Mucosa of stomach (tissue), 1 donor: ENCODE data around the gene HERC4.

ENCODE experiments used
- H3K27me3 ChIP-seq: one replicate; pipeline ENCODE4 v1.7.0; 2013; ENCODE audit warnings: mild to moderate bottlenecking, low read length; ENCODE audit not compliant: control insufficient read depth, insufficient read depth
- H3K36me3 ChIP-seq: one replicate; pipeline ENCODE4 v1.7.0; 2013; ENCODE audit warnings: low read length; ENCODE audit not compliant: control insufficient read depth, insufficient read depth
- H3K4me1 ChIP-seq: one replicate; pipeline ENCODE4 v1.7.0; 2013; ENCODE audit warnings: mild to moderate bottlenecking, low read length; ENCODE audit not compliant: control insufficient read depth, insufficient read depth
- H3K4me3 ChIP-seq: one replicate; pipeline ENCODE4 v1.7.0; 2013; ENCODE audit warnings: low read length
- H3K9ac ChIP-seq: one replicate; pipeline ENCODE4 v1.7.0; 2013; ENCODE audit warnings: mild to moderate bottlenecking, low read length, moderate library complexity
- H3K9me3 ChIP-seq: one replicate; pipeline ENCODE4 v1.7.0; 2013; ENCODE audit warnings: mild to moderate bottlenecking, low read length, moderate library complexity; ENCODE audit not compliant: control insufficient read depth
- donor health status: Pancreatic carcinoma.

Gene HERC4

GRCh38 chr10:68106656-68107055 lies 31.6 kb upstream of the HERC4 start:
- no peaks in the 10 kb centered on the region for H3K36me3 ChIP-seq
- H3K27me3 ChIP-seq: no peaks in the 10 kb centered on the region
- H3K9ac ChIP-seq: no peak overlapping the region
- no peak overlapping the region for H3K4me3 ChIP-seq
- H3K4me1 ChIP-seq: peaks cover 4% of the 10 kb centered on the region
- no peaks in the 10 kb centered on the region for H3K9me3 ChIP-seq

- peaks cover 4% of the 10 kb centered on the region for H3K4me1 ChIP-seq
- H3K27me3 ChIP-seq: no peaks in the 10 kb centered on the region
- H3K36me3 ChIP-seq: no peaks in the 10 kb centered on the region
- H3K4me3 ChIP-seq: no peak overlapping the region
- H3K9ac ChIP-seq: no peak overlapping the region
- H3K9me3 ChIP-seq: no peaks in the 10 kb centered on the region
Observed at GRCh38 chr10:68105820-68106219, 30.7 kb upstream of the HERC4 start.

- no peak overlapping the region for H3K4me3 ChIP-seq
- peaks cover 4% of the 10 kb centered on the region for H3K4me1 ChIP-seq
- no peaks in the 10 kb centered on the region for H3K27me3 ChIP-seq
- H3K36me3 ChIP-seq: no peaks in the 10 kb centered on the region
- no peak overlapping the region for H3K9ac ChIP-seq
- no peaks in the 10 kb centered on the region for H3K9me3 ChIP-seq
Observed at GRCh38 chr10:68103901-68104300, 28.8 kb upstream of the HERC4 start.

GRCh38 chr10:68103261-68103878 lies 28.3 kb upstream of the HERC4 start:
- H3K36me3 ChIP-seq: no peaks in the 10 kb centered on the region
- H3K4me1 ChIP-seq: peaks cover 4% of the 10 kb centered on the region
- no peaks in the 10 kb centered on the region for H3K27me3 ChIP-seq
- H3K4me3 ChIP-seq: no peak overlapping the region
- no peak overlapping the region for H3K9ac ChIP-seq
- H3K9me3 ChIP-seq: no peaks in the 10 kb centered on the region

GRCh38 chr10:68101066-68101465 lies 26.0 kb upstream of the HERC4 start:
- no peaks in the 10 kb centered on the region for H3K36me3 ChIP-seq
- no peak overlapping the region for H3K9ac ChIP-seq
- no peaks in the 10 kb centered on the region for H3K9me3 ChIP-seq
- no peaks in the 10 kb centered on the region for H3K27me3 ChIP-seq
- H3K4me1 ChIP-seq: no peaks in the 10 kb centered on the region
- no peak overlapping the region for H3K4me3 ChIP-seq

GRCh38 chr10:68099736-68100135 lies 24.7 kb upstream of the HERC4 start:
- Histone ChIP-seq H3K9me3 (no peaks in the 10 kb centered on the region), H3K9ac (no peak overlapping the region), H3K4me3 (no peak overlapping the region), H3K27me3 (no peaks in the 10 kb centered on the region), H3K4me1 (no peaks in the 10 kb centered on the region), H3K36me3 (no peaks in the 10 kb centered on the region)

GRCh38 chr10:68096913-68097516 lies 21.9 kb upstream of the HERC4 start:
- Histone ChIP-seq H3K36me3 (no peaks in the 10 kb centered on the region), H3K27me3 (no peaks in the 10 kb centered on the region), H3K4me3 (no peak overlapping the region), H3K9ac (no peak overlapping the region), H3K9me3 (no peaks in the 10 kb centered on the region), H3K4me1 (no peaks in the 10 kb centered on the region)

- Histone ChIP-seq H3K36me3 (no peaks in the 10 kb centered on the region), H3K9ac (no peak overlapping the region), H3K9me3 (no peaks in the 10 kb centered on the region), H3K4me3 (no peak overlapping the region), H3K27me3 (no peaks in the 10 kb centered on the region), H3K4me1 (no peaks in the 10 kb centered on the region)
Observed at GRCh38 chr10:68095153-68095552, 20.1 kb upstream of the HERC4 start.

- H3K36me3 ChIP-seq: no peaks in the 10 kb centered on the region
- no peak overlapping the region for H3K9ac ChIP-seq
- H3K4me1 ChIP-seq: no peaks in the 10 kb centered on the region
- no peaks in the 10 kb centered on the region for H3K9me3 ChIP-seq
- no peaks in the 10 kb centered on the region for H3K27me3 ChIP-seq
- H3K4me3 ChIP-seq: no peak overlapping the region
Observed at GRCh38 chr10:68092512-68092911, 17.4 kb upstream of the HERC4 start.

- H3K9ac ChIP-seq: no peak overlapping the region
- H3K4me3 ChIP-seq: no peak overlapping the region
- H3K36me3 ChIP-seq: no peaks in the 10 kb centered on the region
- H3K4me1 ChIP-seq: no peaks in the 10 kb centered on the region
- H3K9me3 ChIP-seq: no peaks in the 10 kb centered on the region
- no peaks in the 10 kb centered on the region for H3K27me3 ChIP-seq
Observed at GRCh38 chr10:68090586-68090985, 15.5 kb upstream of the HERC4 start.

- H3K9me3 ChIP-seq: no peaks in the 10 kb centered on the region
- H3K4me3 ChIP-seq: no peak overlapping the region
- no peaks in the 10 kb centered on the region for H3K27me3 ChIP-seq
- H3K9ac ChIP-seq: no peak overlapping the region
- no peaks in the 10 kb centered on the region for H3K4me1 ChIP-seq
- no peaks in the 10 kb centered on the region for H3K36me3 ChIP-seq
Observed at GRCh38 chr10:68088740-68089139, 13.7 kb upstream of the HERC4 start.

GRCh38 chr10:68087685-68088401 lies 12.8 kb upstream of the HERC4 start:
- Histone ChIP-seq H3K4me3 (no peak overlapping the region), H3K9me3 (no peaks in the 10 kb centered on the region), H3K36me3 (no peaks in the 10 kb centered on the region), H3K27me3 (no peaks in the 10 kb centered on the region), H3K4me1 (no peaks in the 10 kb centered on the region), H3K9ac (no peak overlapping the region)
